Measurements from ENCODE around the gene ATP4A.
"Not testable (repeated sequence)": the region's sequence is repeated elsewhere in the genome, so short reads cannot be mapped to it uniquely, and the experiment has no call there.

The ATP4A gene

DNA sequence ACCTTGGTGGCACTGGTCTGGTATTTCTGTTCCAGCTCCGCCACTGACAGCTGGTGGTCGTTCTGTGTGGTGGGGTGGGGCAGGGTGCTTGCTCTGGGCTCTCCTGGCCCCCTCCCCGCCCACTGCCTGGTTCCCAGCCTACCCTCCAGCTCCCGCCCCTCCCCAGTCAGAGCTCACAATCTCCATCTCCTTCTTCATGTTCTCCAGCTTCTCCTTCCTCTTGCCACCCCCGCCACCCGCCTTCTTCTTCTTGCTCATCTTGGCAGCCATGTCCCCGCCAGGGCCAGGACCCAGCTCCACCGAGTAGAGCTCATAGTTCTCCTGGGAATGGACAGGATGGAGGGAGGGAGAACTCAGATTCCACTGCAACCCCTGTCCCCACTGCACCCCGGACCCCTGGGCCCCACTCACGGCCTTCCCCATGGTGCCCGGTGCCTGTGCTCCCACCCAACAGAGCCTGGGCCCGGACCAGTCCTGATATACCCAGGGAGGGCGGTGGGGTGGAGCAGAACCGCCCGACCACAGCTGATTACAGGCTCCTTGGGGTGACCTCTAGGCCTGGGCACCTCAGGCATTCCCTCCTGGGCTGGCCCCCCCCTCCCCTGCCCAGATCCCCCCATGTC, at the start of gene ATP4A:
TSS of gene ATP4A (minus strand) at position 452 of the 623 bp plus-strand sequence. CDS start at position 423, 29 bp downstream.
- DNase-seq = no peak

DNA sequence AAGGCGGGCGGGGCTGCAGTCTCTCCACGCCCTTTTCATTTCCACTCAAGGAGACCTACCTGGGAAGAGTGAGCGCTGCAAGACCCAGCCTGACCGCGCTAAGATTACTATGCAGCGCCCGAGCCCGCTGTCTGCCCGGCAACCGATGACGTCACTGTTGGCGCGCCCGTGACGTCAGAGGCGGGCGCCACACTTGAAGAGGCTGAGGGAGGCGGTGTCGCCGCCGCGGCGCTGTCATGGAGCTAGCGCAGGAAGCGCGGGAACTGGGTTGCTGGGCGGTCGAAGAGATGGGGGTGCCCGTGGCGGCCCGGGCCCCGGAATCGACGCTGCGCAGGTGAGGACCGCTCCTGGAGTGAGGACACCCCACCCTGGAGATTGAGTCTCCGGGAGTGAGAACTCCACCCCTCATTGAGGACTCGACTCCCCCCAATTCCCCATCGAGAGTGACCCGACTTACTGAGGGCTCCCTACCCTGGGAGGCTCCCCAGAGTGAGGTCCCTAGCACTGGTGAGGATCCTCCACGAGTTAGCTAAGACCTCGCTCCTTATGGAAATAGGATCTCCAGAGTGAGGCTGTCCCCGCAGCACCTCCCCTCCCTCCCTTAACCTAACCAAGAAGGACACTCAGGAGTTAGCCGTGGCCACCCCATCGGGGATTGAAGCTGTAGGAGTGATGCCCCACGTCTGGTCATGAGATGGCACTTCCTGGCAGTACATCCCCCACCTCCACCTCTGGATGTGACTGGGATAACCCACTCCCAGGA, 49.3 kb upstream of the ATP4A start, which contains the start of gene HAUS5:
TSS of gene HAUS5 (plus strand) at position 177 of the 763 bp plus-strand sequence. CDS start at position 237, 60 bp downstream.
- DNase-seq = peak; percentile 88

GRCh38 chr19:35612224-35612558, 48.7 kb upstream of the ATP4A start:
- DNase-seq = no peak

DNA sequence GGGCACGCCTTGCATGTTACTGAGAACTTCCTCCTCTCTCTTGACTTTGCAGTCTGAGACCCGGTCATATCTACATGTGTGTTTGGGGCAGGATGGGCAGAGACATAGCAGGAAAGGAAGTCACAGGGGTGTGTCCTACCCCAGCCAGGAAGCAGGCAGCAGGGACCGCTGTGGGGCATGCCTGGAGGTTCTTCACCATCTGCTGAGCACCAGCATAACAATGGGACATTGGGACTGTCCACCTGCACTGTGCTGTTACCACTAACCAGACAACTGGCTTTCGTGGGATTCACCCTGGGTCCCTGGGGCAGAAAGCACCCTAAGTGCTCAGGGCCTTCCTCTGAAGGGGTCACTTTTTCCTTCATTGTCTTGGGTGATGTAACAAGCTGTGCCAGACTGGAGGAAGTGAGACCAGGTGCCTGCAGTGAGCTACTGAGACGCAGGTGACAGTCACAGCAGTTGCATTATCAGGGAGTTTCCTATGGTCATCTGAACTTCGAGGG, 46.4 kb upstream of the ATP4A start:
- no peak for DNase-seq

- no peak for DNase-seq
Observed at GRCh38 chr19:35608251-35608650, 44.8 kb upstream of the ATP4A start.

- no peak for DNase-seq
Observed at GRCh38 chr19:35607661-35608060, 44.2 kb upstream of the ATP4A start.

DNA sequence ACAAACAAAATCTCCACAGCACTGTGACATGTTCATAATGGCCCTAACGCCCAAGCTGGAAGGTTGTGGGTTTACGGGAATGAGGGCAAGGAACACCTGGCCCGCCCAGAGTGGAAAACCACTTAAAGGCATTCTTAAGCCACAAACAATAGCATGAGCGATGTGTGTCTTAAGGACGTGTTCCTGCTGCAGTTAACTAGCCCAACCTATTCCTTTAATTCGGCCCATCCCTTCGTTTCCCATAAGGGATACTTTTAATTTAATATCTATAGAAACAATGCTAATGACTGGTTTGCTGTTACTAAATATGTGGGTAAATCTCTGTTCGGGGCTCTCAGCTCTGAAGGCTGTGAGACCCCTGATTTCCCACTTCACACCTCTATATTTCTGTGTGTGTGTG, 43.7 kb upstream of the ATP4A start:
- not testable (repeated sequence) for DNase-seq

- DNase-seq = not testable (repeated sequence)
Observed at GRCh38 chr19:35604436-35604835, 41.0 kb upstream of the ATP4A start.

- no peak for DNase-seq
Observed at GRCh38 chr19:35601971-35602370, 38.5 kb upstream of the ATP4A start.

- peak; percentile 18 for DNase-seq
Observed at GRCh38 chr19:35596366-35596999, 33.0 kb upstream of the ATP4A start.

DNA sequence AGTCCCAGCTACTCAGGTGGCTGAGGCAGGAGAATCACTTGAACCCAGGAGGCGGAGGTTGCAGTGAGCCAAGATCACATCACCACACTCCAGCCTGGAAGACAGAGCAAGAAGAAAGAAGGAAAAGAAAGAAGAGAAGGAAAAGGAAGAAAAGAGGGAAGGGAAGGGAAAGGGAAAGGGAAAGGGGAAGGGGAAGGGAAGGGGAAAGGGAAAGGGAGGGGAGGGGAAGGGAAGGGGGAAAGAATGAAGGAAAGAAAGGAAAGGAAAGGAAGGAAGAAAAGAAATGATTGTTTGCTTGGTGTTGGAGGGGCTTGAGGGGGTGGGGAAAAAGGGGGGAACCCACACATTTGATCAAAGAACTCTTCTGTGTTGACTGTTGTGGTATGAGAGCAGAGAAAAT, 32.5 kb upstream of the ATP4A start:
- no peak for DNase-seq

DNA sequence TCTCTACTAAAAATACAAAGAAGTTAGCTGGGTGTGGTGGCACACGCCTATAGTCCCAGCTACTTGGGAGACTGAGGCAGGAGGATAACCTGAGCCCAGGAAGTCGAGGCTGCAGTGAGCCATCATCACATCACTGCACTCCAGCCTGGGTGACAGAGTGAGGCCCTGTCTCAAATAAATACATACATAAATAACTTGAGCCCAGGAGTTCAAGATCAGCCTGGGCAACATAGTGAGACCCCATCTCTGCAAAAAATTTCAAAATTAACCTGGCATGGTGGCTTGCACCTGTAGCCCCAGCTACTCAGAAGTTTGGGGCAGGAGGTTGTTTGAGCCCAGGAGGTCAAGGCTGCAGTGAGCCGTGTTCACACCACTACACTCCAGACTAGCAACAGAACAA, 31.6 kb upstream of the ATP4A start:
- not testable (repeated sequence) for DNase-seq

- DNase-seq = no peak
Observed at GRCh38 chr19:35592226-35592625, 28.8 kb upstream of the ATP4A start.

DNA sequence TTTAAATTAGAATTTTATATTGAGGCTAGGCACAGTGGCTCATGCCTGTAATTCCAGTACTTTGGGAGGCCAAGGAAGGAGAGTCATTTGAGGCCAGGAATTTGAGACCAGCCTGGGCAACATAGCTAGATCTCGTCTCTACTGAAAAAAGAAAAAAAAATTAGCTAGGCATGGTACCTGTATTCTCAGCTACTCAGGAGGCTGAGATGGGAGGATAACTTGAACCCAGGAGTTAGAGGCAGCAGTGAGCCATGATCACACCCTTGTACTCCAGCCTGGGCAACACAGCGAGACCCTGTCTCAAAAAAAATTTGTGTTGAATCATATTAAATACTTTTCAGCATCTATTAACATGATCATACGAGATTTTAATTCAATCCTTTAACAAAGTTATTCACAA, 27.4 kb upstream of the ATP4A start:
- DNase-seq = no peak

DNA sequence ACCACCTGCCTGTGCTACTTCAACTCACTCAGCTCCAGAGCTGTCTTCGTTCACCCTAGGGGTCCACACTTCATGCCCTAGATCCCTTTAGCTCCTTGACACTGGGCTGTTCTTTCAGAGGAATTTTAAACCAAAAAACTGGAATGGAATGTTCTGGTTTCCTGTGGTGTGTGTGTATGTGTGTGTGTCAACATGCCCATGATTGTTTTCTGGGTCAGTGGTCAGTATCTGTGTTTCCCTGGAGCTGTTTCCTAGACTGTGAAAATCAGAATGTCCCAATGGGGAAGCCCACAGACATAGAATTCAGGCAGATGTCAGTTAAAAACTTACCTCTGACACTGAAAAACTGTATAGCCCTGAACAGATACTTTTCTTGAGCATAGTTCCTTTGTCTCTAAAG, 23.9 kb upstream of the ATP4A start:
- DNase-seq = no peak

GRCh38 chr19:35585848-35586247, 22.4 kb upstream of the ATP4A start, which contains the start of gene PMIS2:
Gene PMIS2 (plus strand): TSS chr19:35586173. CDS start chr19:35586260, 87 bp downstream.
- DNase-seq = no peak

- DNase-seq = no peak
Observed at GRCh38 chr19:35582760-35583159, 19.3 kb upstream of the ATP4A start.

GRCh38 chr19:35578707-35579106, 15.2 kb upstream of the ATP4A start:
- no peak for DNase-seq

- no peak for DNase-seq
Observed at GRCh38 chr19:35577918-35578317, 14.5 kb upstream of the ATP4A start.

DNA sequence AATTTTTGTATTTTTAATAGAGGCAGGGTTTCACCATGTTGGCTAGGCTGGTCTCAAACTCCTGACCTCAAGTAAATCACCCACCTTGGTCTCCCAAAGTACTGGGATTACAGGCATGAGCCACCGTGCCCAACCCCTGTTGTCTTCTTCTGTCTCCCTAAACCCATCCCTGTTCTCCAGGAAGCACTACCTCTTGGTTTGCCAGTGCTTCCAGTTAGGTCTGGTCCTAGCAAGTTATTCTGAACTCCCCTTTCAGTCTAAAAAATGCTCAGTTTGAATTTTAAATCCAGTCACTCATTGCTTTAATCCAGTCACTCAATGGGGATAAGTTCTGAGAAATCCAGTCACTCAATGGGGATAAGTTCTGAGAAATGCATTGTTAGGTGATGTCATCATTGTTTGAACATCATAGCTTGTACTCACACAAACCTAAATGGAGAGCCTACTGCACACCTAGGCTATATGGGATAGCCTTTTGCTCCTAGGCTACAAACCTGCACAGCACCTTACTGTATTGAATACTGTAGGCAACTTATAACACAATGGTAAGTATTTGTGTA, 8.0 kb upstream of the ATP4A start:
- no peak for DNase-seq

GRCh38 chr19:35569281-35569781, 5.9 kb upstream of the ATP4A start:
- no peak for DNase-seq

DNA sequence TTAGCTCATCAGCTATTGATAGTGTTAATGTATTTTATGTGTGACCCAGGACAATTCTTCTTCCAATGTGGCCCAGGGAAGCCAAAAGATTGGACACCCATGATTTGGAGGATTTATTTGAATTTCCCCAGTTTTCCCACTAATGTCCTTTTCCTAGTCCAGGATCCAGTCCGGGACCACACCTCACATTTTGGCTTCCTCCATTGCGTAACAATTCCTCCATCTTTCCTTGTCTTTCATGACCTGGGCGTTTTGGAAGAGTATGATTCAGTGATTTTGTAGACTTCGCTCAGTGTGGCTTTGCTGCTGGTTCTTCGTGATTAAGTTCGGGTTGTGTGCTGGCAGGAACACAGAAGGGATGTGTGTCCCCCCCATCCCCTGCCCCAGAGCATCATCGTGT, 3.3 kb upstream of the ATP4A start:
- no peak for DNase-seq

Data from NCI-H226 (cell line).